Lower leg skin (tissue), 4 donors: ENCODE measurements around the gene GPR32. TPM values are rescaled to one million over a fixed set of nuclear protein-coding genes. Genes with fewer than 3 reads are reported as not detected.

Experiments
- DNase-seq, 2 donors: peaks; one replicate each; pipeline ENCODE4 v3.0.0-alpha.2; 2019; ENCODE audit warnings: low spot score in 2 of 2
- H3K4me3 ChIP-seq: fragments of 200-600 bp; sonication (generic); 2 replicates; pipeline ENCODE4 v1.5.1; 2017; ENCODE audit warnings: mild to moderate bottlenecking, low read depth; ENCODE audit not compliant: poor library complexity, severe bottlenecking
- POLR2A ChIP-seq, 2 donors: fragments of 450-650 bp; IDR thresholded peaks; one replicate each; pipeline ENCODE4 v1.6.1; 2016 to 2017; ENCODE audit warnings: antibody characterized with exemption in 2 of 2, mild to moderate bottlenecking in 1 of 2, moderate library complexity in 1 of 2
- WGBS, 2 donors: methylation state at CpG; one replicate each; pipeline ENCODE4 v1.1.5; 2018; 5-methylcytosine and 5-hydroxymethylcytosine counted together
- intact Hi-C: fragments of 100-400 bp; cut with DNase I; formaldehyde crosslinking; loops from one replicate; pipeline ENCODE4 v1.15.0; 2023; ENCODE audit warnings: low total_unique reads
- total RNA-seq, 4 donors: library from RNA; depleted of rRNA; stranded (reverse); fragments of >200 nt; gene quantifications; one replicate each; pipeline ENCODE4 v1.1.0, GENCODE V29; 2016
- TF ChIP-seq, protein P1 (sequence below), 3 donors: fragments of 450-650 bp; IDR thresholded peaks; one replicate each; pipeline ENCODE4 v1.5.1; 2016; ENCODE audit warnings: antibody characterized with exemption in 3 of 3, mild to moderate bottlenecking in 3 of 3, moderate library complexity in 2 of 3

Gene GPR32
- total RNA-seq, 4 donors from 2014 or later, result not detected

GRCh38 chr19:50792272-50793250 is 22.3 kb downstream of the GPR32 start:
- TF ChIP-seq, protein P1, sequence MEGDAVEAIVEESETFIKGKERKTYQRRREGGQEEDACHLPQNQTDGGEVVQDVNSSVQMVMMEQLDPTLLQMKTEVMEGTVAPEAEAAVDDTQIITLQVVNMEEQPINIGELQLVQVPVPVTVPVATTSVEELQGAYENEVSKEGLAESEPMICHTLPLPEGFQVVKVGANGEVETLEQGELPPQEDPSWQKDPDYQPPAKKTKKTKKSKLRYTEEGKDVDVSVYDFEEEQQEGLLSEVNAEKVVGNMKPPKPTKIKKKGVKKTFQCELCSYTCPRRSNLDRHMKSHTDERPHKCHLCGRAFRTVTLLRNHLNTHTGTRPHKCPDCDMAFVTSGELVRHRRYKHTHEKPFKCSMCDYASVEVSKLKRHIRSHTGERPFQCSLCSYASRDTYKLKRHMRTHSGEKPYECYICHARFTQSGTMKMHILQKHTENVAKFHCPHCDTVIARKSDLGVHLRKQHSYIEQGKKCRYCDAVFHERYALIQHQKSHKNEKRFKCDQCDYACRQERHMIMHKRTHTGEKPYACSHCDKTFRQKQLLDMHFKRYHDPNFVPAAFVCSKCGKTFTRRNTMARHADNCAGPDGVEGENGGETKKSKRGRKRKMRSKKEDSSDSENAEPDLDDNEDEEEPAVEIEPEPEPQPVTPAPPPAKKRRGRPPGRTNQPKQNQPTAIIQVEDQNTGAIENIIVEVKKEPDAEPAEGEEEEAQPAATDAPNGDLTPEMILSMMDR (IDR thresholded peaks at IDR 0.05), result no peak
- TF ChIP-seq POLR2A (IDR thresholded peaks at IDR 0.05), result no peak
- DNase-seq, result no peak
- no peak overlapping the region for H3K4me3 ChIP-seq
- intact Hi-C loops, result loop anchor here (10.0 kb wide), 1 partner anchor 122 kb away; the partner anchor contains the start of gene KLK4
- 87 to 88% methylated on average over 12 to 13 of the region's 13 CpGs for WGBS, 2 donors

GRCh38 chr19:50793558-50794065 is 23.3 kb downstream of the GPR32 start:
- TF ChIP-seq, protein P1 (IDR thresholded peaks at IDR 0.05), result no peak
- no peak for TF ChIP-seq POLR2A (IDR thresholded peaks at IDR 0.05)
- intact Hi-C loops, result loop anchor here (10.0 kb wide), 1 partner anchor 121 kb away; the partner anchor contains the start of gene KLK4
- WGBS, 2 donors, result 65 to 75% methylated on average over 11 of the region's 11 CpGs
- no peak overlapping the region for H3K4me3 ChIP-seq
- DNase-seq, result no peak

DNA sequence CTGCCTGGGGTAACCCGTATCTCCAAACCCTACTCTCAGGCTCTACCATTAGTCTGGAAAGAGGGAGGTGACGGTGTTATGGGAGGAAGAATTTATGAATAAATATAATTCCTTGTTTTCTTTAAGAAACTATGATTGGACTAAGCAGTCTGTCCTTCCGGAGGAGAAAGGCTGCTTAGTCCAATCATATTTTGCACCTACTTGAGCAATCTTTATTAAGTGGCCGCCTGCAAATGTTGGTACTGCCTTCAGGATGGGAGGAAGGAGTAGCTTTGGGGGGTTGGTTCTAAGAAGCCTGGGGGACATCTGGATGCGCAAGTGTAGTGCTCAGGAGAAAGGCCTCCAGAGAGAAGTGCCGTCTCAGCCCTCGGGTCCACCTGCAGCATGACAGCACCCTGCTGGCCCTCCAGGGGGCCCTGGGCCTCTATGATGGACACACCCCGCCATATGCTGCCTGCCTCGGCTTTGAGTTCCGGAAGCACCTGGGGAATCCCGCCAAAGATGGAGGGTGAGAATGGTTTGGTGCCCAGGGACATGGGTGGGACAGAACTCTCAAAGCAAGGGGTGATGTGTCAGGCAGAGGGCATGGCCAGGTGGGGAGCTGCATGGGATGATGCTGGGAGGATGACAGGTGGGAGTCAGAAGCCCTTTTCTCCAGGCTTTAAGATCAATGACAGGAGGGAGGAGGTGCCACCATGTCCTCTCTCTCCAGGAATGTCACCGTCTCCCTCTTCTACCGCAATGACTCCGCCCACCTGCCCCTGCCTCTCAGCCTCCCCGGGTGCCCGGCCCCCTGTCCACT is 24.0 kb downstream of the GPR32 start:
- 17 to 29% methylated on average over 13 to 16 of the region's 16 CpGs for WGBS, 2 donors
- intact Hi-C loops, result loop anchor here (10.0 kb wide), 1 partner anchor 121 kb away; the partner anchor contains the start of gene KLK4
- H3K4me3 ChIP-seq, result no peak overlapping the region
- TF ChIP-seq, protein P1 (IDR thresholded peaks at IDR 0.05), result no peak
- no peak for TF ChIP-seq POLR2A (IDR thresholded peaks at IDR 0.05)
- DNase-seq, result no peak

DNA sequence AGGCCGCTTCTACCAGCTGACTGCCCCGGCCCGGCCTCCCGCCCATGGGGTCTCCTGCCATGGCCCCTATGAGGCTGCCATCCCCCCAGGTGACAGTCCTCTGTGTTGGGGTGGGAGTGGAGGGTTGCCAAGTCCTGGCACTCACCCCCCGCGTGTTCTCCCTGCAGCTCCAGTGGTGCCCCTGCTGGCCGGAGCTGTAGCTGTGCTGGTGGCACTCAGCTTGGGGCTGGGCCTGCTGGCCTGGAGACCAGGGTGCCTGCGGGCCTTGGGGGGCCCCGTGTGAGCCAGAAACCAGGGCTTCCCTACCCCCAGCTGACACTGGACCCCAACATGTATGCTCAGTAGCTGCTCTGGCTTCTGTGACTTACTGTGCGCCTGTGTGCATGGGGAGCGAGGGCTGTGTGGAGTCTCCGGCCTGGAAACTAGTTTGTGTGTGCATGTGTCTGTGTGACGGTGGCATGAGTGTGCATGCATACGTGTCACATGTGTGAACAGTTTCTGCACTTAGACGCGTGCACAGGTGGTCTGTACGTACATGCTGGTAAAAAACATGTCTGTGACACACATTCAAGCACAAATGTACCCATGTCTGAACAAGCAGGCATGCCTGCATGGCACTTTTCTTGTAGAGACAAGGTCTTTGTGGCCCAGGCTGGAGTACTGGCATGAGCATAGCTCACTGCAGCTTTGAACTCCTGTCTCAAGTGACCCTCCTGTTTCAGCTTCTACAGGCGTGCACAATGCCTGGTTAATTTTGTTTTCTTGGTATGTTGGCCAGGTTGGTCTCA is 24.8 kb downstream of the GPR32 start:
- 55 to 58% methylated on average over 12 to 13 of the region's 18 CpGs for WGBS, 2 donors
- no peak for DNase-seq
- no peak overlapping the region for H3K4me3 ChIP-seq
- intact Hi-C loops, result loop anchor here (10.0 kb wide), 1 partner anchor 120 kb away; the partner anchor contains the start of gene KLK4
- TF ChIP-seq POLR2A (IDR thresholded peaks at IDR 0.05), result no peak
- TF ChIP-seq, protein P1 (IDR thresholded peaks at IDR 0.05), result no peak

GRCh38 chr19:50795664-50796073 is 25.4 kb downstream of the GPR32 start:
- no peak for DNase-seq
- TF ChIP-seq POLR2A (IDR thresholded peaks at IDR 0.05), result no peak
- TF ChIP-seq, protein P1 (IDR thresholded peaks at IDR 0.05), result no peak
- WGBS, 2 donors, result 42 to 76% methylated on average over 4 of the region's 4 CpGs
- H3K4me3 ChIP-seq, result no peak overlapping the region
- intact Hi-C loops, result loop anchor here (10.0 kb wide), 1 partner anchor 119 kb away; the partner anchor contains the start of gene KLK4
